SH-SY5Y (cell line): ENCODE data around the gene TSHZ3.

Experiments
- GATA2 ChIP-seq: IDR thresholded peaks from 2 replicates; pipeline ENCODE4 v1.6.1; 2011; ENCODE audit warnings: mild to moderate bottlenecking, low read depth, low read length
- GATA3 ChIP-seq: IDR thresholded peaks from 2 replicates; pipeline ENCODE4 v1.6.1; 2011; ENCODE audit warnings: low read depth, mild to moderate bottlenecking, low read length, moderate library complexity

DNA sequence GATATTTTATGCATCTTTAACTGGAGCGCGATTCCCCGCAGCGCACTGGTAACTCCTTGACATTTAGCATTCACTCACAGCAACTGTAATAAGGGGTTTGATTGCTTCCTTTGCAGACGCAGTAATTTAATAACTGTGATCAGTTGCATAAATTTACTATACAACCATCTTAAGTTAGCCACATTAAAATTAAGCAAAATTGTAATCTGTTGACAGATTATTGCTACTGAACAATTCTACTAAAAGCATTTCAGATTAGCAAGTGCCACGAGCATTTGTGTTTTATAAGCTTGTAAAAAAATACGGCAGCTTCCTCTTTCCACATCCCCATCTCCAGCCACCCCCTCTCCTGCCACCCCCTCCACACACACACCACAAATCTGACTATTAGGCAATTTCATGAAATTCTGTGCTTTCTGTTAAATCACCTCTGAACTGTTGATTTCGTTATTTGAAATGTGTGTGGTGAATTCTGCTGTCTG, 44.4 kb downstream of the TSHZ3 start:
- no peak for TF ChIP-seq GATA3
- no peak for TF ChIP-seq GATA2
